ENCODE measurements around the gene DPYSL5.

Gene DPYSL5

DNA sequence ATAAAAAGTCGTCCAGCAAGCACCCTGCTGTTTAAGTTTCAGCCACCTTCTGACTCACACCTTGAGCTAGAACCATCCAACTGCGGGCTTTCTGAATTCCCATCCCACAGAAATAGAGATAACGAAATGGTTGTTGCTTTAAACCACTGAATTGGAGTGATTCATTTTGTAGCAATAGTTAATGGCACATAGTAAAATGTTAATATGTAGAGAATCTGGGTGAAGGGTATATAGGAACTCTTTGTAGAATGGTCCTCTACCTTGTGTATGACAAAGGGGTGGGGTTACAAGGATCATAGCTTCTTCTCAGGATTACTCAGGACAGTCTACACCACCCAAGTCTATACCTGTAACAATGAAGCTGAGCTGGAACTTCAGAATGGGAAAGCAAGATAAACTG lies 120.1 kb downstream of the DPYSL5 start:
- no peak for DNase-seq (ENCODE audit: low spot score)

- DNase-seq (ENCODE audit: low spot score), result no peak
These were observed 121.3 kb downstream of the DPYSL5 start for GRCh38 chr2:26969077-26969844.

DNA sequence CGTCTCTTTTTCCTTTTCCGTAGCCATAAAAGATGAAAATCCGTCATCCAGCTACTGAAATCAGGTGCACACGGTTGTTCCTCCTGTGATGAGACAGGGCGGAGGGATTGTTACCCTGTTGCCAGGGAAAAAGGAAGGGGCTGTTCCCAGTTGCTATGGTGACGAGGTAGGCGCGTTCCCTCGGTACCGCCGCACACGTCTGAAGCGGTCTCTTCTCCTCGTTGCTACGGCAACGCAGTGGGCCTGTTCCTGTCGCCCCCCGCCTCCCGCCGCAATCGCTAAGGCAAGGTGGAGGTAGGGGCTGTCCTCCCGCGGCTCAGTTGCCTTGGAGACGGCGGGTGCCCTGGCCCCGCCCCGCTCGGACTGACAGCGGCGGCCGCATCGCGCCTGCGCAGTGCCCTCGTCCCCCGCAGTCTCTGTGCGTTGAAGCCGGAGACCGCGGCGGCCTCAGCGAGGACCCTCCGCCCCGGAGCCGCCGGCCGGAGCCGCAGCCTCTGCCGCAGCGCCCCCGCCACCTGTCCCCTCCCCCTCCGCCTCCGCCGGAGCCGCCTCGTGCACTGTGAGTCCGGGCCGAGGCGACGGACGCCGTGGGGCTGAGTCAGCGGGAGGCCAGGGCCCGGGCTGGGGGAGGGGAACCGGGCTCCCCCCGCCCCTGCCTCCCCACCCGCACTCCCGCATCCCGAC lies 122.5 kb downstream of the DPYSL5 start, which contains the start of gene MAPRE3:
Gene MAPRE3 (plus strand): TSS at position 394 of the 684 bp plus-strand sequence. CDS start 51,582 bp downstream, outside the sequence.
- peak; percentile 69 for DNase-seq (ENCODE audit: low spot score)

GRCh38 chr2:26970928-26971627 lies 123.1 kb downstream of the DPYSL5 start:
- DNase-seq (ENCODE audit: low spot score), result no peak

GRCh38 chr2:26971911-26972786 lies 124.2 kb downstream of the DPYSL5 start:
- DNase-seq (ENCODE audit: low spot score), result no peak

DNA sequence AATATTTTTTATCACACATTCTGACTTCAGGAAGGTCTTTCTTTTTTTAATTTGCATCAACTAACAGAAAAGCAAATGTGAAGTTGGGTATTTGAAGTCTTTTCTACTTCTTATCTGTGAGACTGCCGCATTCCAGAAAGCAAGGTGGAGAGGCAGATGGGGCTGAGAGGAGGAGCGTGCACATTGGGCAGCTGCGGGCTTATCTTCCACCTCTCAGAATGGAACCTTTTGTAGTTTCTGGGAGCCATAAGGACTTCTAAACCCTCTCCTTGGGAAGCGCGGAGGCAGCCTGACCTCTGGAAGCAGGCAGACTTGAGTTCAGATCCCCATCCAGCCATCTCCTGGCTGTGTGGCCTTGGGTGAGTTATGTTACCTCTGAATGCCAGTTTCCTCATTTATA lies 126.4 kb downstream of the DPYSL5 start:
- no peak for DNase-seq (ENCODE audit: low spot score)

DNA sequence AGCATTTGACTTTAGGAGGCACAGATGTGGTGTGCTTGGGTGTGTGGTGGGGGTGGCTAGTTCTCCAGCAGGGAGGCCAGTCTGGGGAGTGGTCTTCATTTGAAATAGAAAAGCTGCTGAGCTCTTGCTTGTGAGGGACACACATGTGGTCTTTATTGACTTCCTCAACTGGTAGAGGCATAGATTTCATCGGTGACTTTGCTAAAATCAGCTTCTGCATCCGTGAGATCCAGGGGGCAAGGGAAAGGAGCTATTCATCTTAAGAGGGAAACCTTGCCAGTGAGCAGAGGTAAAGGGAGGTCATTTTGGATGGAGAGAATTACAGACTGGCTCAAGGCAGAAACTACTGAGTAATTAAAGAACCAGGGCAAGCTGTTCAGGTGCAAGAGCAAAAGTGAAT lies 127.2 kb downstream of the DPYSL5 start:
- no peak for DNase-seq (ENCODE audit: low spot score)

DNA sequence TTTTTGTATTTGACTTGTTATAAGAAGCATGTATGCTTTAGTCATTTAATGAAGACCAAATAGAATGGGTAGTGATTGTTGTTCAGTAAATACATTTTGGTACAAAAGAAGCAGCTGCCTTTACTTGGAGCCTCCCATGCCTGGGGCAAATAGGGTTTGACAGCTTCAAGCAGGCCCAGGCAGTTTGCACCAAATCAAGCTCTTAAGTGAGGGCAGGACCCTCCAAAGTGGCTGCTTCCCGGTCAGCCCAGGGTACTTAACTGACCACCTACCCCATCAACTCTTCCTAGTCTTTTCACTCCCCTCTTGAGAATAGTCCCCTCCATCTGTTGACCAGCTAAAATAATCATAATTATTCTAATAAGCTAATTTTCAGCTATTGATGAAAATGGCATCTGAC lies 127.7 kb downstream of the DPYSL5 start:
- no peak for DNase-seq (ENCODE audit: low spot score)

GRCh38 chr2:26976237-26976636 lies 128.3 kb downstream of the DPYSL5 start:
- DNase-seq (ENCODE audit: low spot score), result no peak

- no peak for DNase-seq (ENCODE audit: low spot score)
These were observed 129.1 kb downstream of the DPYSL5 start for GRCh38 chr2:26977012-26977411.

GRCh38 chr2:26978061-26978596 lies 130.2 kb downstream of the DPYSL5 start:
- DNase-seq (ENCODE audit: low spot score), result no peak

- DNase-seq (ENCODE audit: low spot score), result no peak
These were observed 131.8 kb downstream of the DPYSL5 start for GRCh38 chr2:26979741-26980140.

DNA sequence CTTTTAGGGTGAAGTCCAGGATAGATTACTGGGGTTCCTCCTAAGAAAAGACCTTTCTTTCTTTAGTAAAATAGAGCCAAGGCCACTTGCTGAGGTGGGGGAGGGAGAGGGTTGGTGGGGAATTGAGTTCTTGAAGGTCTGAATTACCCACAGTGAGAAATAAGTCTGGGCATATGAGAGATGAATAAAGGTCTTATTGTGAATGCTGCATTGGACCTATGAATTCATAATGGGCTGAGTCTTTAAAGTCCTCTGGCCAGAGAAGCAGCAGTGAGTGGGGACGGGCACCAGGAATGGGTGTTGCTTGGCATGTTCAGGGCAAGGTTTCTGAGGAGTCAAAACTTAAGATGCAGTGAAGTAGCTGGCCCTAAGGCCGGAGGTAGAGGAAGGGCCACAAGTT lies 133.0 kb downstream of the DPYSL5 start:
- no peak for DNase-seq (ENCODE audit: low spot score)

GRCh38 chr2:26982102-26982742 lies 134.3 kb downstream of the DPYSL5 start:
- no peak for DNase-seq (ENCODE audit: low spot score)

DNA sequence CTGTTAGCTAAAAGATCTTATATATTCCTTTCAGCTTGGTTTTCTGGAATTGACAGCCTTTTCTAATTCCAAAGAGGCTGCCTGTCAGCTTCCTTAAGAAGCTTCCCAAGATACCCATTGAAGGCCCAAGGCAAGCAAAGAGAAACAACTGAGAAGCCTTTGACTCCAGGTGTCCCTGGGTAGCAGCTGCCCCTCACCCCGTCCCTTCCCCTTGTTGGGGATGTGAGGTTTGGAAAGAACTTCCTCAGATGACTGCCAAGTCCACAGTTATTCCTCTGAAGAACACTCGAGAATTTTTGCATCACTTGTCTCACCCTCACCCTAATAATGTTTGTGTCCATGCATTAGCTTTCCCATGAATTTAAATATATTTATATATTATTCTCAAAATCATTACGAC lies 135.8 kb downstream of the DPYSL5 start:
- DNase-seq (ENCODE audit: low spot score), result no peak

DNA sequence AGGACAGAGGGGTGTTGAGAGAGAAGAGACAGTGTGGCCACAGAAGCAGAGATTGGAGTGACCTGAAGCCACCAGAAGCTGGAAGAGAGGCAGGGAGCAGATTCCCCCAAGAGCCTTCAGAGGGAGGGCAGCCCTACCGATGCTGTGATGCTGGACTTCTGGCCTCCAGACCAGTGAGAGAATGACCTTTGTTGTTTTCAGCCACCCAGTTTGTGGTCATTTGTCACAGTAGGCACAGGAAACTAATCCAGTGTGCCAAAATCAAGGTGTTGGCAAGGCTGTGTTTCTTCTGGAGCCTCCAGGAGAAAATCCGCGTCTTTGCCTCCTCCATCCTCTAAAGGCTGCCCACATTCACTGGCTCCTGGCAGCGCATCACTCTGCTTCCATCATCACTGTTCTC lies 137.9 kb downstream of the DPYSL5 start:
- DNase-seq (ENCODE audit: low spot score), result no peak

DNA sequence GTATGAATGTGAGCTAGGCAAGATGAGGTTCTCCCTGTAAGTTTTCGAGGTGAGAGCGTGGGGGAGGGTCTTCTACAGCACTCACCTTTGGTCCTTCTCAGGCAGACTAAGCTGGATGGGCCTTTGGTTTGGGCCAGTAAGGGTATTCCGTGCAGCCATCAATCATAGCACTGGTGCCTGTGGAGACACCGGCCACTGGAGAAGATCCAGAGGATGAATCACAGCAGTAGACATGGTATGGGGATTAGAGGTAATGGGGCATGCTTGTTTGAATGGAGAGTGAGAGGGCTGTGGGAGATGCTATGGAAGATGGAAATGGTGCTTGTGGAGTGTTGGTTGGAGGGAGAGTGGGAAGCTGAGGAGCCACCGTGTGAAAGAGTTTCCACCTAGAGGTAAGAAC lies 138.6 kb downstream of the DPYSL5 start:
- DNase-seq (ENCODE audit: low spot score), result no peak

- no peak for DNase-seq (ENCODE audit: low spot score)
These were observed 140.3 kb downstream of the DPYSL5 start for GRCh38 chr2:26988058-26988860.

DNA sequence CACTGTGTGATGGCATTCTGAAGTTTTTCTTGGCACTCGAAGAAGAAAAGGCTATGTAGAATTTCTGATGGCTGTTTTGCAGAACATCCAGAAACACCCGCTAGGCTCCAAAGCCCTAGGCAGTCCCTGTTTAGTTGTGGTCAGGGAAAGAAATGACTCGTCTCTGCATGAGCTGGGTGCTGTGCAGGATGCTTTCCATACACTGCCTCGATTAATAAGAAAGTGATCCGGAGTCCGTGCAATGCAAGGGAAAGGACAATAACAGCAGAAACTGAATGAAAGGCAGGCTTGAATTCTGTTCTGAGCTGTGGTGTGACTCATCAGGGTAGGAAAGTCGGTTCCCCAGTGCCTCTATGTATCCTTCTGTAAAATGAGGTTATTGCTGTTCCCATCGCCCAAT lies 141.2 kb downstream of the DPYSL5 start:
- DNase-seq (ENCODE audit: low spot score), result no peak

DNA sequence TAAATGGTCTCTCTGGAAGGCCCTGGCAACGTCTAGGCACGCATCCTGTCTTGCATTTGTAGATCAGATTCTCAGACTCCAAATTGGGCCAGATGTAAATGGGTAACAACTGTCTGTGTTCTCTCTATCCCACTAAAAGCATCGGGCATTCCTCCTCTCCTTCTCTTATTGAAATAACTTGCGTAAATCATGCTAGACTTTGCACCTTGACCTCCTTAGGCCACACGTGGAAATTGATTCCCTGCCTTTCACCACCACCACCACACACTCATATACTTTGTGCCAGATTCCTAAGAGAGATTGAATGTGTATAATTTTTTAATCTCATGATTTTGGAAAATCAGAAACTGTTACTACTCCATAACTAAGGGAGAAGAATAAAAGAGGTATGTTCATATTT lies 143.8 kb downstream of the DPYSL5 start:
- no peak for DNase-seq (ENCODE audit: low spot score)
